SK-N-MC (cell line): ENCODE measurements around the gene ENO3.

Experiments
- EZH2 ChIP-seq: fragments of 200-600 bp; sonication (generic); IDR thresholded peaks from one replicate; pipeline ENCODE4 v1.6.1; 2017; ENCODE audit warnings: antibody characterized with exemption
- POLR2AphosphoS5 ChIP-seq: IDR thresholded peaks from 2 replicates; pipeline ENCODE4 v1.6.1; 2012; ENCODE audit warnings: mild to moderate bottlenecking, low read depth, low read length, borderline replicate concordance

DNA sequence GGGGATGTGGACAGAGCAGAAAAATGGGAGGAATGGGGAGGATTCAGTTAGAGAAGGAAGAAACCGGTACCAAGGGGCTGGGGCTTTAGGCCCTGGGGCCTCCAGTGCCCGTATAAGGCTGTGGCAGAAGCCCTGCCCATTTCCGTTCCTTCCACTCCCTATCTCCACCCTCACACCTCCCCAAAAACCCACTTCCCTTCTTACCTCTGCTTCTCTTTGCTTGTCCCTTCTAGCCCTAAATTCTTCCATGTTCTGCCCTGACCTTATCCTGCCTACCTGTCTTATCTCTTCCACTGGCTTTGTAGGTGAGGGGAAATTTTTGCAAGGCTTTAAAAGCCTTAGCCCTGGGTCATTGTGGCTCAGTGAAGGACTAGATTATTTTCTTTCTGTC lies 6.8 kb upstream of the ENO3 start:
- TF ChIP-seq POLR2AphosphoS5 (no peak; the same call in 1 of the 2 replicates), EZH2 (no peak)
